ENCODE results near the gene RPL22L1.
"Not testable (repeated sequence)": the region's sequence is repeated elsewhere in the genome, so short reads cannot be mapped to it uniquely, and the experiment has no call there.

The RPL22L1 gene

DNA sequence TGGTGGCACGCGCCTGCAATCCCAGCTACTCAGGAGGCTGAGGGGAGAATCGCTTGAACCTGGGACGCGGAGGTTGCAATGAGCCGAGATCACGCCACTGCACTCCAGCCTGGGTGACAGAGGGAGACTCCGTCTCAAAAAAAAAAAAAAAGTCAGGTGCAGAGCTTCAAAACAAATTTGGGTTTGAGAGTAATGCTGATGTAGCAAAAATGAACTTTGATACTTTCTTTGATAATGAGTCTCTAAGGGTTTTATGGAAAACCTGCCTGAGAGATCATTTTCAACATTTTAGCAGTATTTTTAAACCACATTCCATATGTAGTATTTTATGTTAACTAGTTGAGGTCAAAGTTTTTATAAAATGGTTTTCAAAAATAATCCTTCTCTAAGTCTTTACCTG, 23.9 kb upstream of the RPL22L1 start:
- TF ChIP-seq, protein P1, sequence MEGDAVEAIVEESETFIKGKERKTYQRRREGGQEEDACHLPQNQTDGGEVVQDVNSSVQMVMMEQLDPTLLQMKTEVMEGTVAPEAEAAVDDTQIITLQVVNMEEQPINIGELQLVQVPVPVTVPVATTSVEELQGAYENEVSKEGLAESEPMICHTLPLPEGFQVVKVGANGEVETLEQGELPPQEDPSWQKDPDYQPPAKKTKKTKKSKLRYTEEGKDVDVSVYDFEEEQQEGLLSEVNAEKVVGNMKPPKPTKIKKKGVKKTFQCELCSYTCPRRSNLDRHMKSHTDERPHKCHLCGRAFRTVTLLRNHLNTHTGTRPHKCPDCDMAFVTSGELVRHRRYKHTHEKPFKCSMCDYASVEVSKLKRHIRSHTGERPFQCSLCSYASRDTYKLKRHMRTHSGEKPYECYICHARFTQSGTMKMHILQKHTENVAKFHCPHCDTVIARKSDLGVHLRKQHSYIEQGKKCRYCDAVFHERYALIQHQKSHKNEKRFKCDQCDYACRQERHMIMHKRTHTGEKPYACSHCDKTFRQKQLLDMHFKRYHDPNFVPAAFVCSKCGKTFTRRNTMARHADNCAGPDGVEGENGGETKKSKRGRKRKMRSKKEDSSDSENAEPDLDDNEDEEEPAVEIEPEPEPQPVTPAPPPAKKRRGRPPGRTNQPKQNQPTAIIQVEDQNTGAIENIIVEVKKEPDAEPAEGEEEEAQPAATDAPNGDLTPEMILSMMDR (conservative IDR thresholded peaks at IDR 0.05), result no peak
- no peak overlapping the region for H3K27ac ChIP-seq

DNA sequence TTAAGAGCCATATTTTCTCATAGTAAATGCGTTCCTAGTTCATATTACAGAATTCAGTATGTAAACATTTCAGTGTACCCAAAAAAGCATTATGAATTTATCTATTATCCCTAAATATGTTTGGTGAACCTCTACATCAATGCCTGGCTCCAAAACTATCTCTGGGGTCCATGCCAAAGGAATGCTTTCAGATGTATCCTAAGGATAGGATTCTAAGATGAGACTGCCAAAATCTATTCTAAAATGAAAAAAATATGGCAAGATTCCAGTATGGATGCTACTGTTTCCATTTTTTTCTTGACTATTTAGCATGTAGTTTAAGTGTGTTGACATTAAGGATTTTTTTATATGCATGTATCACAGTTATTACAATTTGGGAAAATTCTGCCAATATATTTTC, 19.6 kb upstream of the RPL22L1 start:
- no peak overlapping the region for H3K27ac ChIP-seq
- TF ChIP-seq, protein P1 (conservative IDR thresholded peaks at IDR 0.05), result no peak

DNA sequence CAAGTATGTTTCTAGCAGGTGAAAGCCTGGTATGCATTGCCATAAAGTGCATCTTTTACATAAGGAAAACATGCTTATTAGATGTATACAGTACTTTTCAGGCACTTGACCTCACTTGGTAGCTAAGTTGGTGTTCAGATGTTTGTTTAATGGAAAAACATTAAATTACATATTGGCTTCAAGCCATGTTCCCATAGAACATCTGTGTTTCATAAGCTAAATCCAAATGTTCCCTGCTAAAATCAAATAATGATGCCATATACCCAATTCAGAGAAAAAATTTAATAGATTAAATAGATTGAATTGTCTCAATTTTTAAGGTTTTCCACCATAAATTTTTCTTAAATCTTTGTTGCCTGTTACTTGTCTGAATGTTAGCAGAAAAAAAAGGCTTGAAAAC, 19.1 kb upstream of the RPL22L1 start:
- no peak overlapping the region for H3K27ac ChIP-seq
- TF ChIP-seq, protein P1 (conservative IDR thresholded peaks at IDR 0.05), result no peak

DNA sequence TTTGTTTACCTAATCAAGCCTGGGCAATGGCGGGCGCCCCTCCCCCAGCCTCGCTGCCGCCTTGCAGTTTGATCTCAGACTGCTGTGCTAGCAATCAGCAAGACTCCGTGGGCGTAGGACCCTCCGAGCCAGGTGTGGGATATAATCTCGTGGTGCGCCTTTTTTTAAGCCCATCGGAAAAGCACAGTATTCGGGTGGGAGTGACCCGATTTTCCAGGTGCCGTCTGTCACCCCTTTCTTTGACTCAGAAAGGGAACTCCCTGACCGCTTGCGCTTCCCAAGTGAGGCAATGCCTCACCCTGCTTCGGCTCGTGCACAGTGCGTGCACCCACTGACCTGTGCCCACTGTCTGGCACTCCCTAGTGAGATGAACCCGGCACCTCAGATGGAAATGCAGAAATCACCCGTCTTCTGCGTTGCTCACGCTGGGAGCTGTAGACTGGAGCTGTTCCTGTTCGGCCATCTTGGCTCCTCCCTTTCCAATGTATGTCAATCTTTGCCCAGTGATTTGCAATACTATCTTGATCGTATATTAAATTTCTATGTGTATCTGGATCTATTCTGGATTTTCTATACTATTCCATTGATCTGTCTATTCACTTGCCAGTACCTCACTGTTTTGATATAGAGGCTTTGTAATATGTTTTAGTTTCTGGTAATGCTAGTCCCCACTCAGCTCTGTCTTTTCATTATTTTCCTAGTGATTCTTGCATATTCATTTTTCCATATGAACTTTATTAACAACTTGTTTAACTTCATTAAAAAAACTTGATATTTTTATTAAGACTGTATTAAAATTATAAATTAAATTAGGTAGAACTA, 14.3 kb upstream of the RPL22L1 start:
- not testable (repeated sequence) for H3K27ac ChIP-seq

DNA sequence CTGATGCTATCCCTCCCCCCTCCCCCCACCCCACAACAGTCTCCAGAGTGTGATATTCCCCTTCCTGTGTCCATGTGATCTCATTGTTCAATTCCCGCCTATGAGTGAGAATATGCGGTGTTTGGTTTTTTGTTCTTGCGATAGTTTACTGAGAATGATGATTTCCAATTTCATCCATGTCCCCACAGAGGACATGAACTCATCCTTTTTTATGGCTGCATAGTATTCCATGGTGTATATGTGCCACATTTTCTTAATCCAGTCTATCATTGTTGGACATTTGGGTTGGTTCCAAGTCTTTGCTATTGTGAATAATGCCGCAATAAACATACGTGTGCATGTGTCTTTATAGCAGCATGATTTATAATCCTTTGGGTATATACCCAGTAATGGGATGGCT, 8.7 kb upstream of the RPL22L1 start:
- not testable (repeated sequence) for H3K27ac ChIP-seq

DNA sequence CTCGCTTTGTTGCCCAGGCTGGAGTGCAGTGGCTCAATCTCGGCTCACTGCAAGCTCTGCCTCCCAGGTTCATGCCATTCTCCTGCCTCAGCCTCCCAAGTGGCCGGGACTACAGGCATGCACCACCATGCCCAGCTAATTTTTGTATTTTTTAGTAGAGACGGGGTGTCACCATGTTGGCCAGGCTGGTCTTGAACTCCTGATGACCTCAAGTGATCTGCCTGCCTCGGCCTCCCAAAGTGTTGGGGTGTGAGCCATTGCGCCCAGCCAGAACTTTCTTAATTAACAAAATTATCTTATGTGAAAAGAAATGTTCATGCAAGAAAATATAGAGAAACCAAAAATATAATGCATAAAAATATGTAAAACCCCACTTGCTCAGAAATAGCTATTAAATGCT, 7.3 kb upstream of the RPL22L1 start:
- H3K27ac ChIP-seq, result peak overlapping the region; percentile 71

DNA sequence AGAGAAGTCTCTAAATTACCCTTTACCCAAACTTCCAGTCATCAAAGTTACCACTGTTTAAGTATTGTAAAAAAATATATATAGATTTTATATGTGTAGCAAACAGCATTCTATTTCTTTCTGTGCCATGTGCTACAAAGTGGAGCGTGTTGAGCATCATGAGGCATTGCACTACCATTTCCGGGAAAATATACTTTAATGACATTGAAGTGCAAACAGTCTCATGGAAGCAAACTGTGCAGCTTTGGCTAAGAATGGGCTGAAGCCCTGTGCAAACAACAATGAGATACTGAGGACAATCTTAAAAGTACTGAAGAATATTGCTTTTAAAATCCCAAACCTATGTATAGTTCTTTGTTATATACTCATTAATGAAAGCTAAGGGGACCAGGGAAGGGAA, 6.5 kb upstream of the RPL22L1 start:
- TF ChIP-seq, protein P1 (conservative IDR thresholded peaks at IDR 0.05), result no peak

DNA sequence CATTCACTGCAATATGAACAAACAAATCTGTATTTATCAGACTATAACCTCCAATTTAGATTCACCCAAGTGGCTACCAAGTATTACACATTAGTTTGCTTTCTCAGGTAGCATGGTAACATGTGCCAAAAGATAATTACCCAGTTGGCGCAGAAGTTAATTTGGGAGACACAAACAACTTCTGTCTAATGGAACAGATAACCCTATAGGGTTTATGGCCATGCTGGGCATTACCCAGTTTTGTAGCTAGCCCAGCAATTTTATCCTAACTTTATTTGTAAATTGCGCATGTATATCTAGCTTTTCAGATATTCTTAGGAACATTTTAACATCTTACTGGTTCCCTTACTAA, 780 bp downstream of the RPL22L1 start:
- TF ChIP-seq, protein P1 (conservative IDR thresholded peaks at IDR 0.05), result no peak
- peak overlapping the region; percentile 95 for H3K27ac ChIP-seq

More for the DNA sequence above, 6.5 kb upstream of the RPL22L1 start:
- peak overlapping the region; percentile 71 for H3K27ac ChIP-seq

DNA sequence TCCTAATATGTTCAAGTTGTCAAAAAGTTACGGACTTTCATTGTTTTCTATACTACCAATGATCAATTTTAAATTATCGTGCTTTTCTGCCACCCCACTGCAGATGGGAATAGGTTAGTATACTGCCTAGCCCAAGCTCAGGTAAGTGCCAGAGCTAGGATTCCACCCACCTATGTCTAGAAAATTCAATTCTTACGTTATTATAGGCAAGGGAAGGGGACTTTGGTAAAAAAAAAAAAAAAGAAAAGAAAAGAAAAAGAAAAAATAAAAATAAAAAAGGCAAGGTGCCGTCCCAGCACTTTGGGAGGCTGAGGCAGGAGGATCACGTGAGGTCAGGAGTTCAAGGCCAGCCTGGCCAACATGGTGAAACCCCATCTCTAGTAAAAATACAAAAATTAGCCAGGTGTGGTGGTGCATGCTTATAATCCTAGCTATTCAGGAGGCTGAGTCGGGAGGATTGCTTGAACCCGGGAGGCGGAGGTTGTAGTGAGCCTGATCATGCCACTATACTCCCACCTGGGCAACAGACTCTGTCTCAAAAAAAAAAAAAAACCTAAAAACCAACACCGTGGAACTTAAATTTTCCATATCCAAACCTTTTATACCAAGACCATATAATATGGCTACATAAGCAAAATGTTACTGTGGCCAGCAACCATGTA, 1.3 kb downstream of the RPL22L1 start:
- TF ChIP-seq, protein P1 (conservative IDR thresholded peaks at IDR 0.05), result no peak
- peak overlapping the region; percentile 95 for H3K27ac ChIP-seq

All from VCaP (cell line).